Measurements from ENCODE around the gene HECTD4. TPM values are rescaled to one million over a fixed set of nuclear protein-coding genes. Genes with fewer than 3 reads are reported as not detected.

The HECTD4 gene
- total RNA-seq, 2 donors from 2014 or later: 50.6 to 73.4 TPM

- intact Hi-C loops (cut with DNase I): no loop called here
Observed at GRCh38 chr12:112288638-112289037, 93.6 kb downstream of the HECTD4 start.

GRCh38 chr12:112285600-112286401 lies 96.4 kb downstream of the HECTD4 start:
- 69% methylated on average over 5 of the region's 5 CpGs for WGBS
- TF ChIP-seq POLR2A (IDR thresholded peaks at IDR 0.05): no peak
- no peak overlapping the region for H3K4me3 ChIP-seq
- intact Hi-C loops (cut with DNase I): no loop called here
- no peak for DNase-seq (ENCODE audit: low spot score)
- H3K36me3 ChIP-seq: no peaks in the 10 kb centered on the region
- H3K9me3 ChIP-seq: no peaks in the 10 kb centered on the region
- no peaks in the 10 kb centered on the region for H3K4me1 ChIP-seq (replicated peaks)
- no peak overlapping the region for H3K27ac ChIP-seq
- H3K27me3 ChIP-seq (replicated peaks; ENCODE audit: insufficient read depth): no peaks in the 10 kb centered on the region

More at GRCh38 chr12:112288638-112289037, 93.6 kb downstream of the HECTD4 start:
- Histone ChIP-seq H3K4me3 (no peak overlapping the region), H3K27me3 (replicated peaks; ENCODE audit: insufficient read depth) (no peaks in the 10 kb centered on the region), H3K27ac (no peak overlapping the region), H3K36me3 (no peaks in the 10 kb centered on the region), H3K9me3 (no peaks in the 10 kb centered on the region), H3K4me1 (replicated peaks) (no peaks in the 10 kb centered on the region)
- WGBS: 100% methylated on average over 1 of the region's 1 CpG
- no peak for DNase-seq (ENCODE audit: low spot score)
- TF ChIP-seq CTCF (IDR thresholded peaks at IDR 0.05): no peak
- no peak for TF ChIP-seq POLR2AphosphoS5 (IDR thresholded peaks at IDR 0.05)

- Histone ChIP-seq H3K9me3 (no peaks in the 10 kb centered on the region), H3K4me1 (replicated peaks) (no peaks in the 10 kb centered on the region), H3K27me3 (replicated peaks; ENCODE audit: insufficient read depth) (no peaks in the 10 kb centered on the region), H3K4me3 (no peak overlapping the region), H3K36me3 (no peaks in the 10 kb centered on the region), H3K27ac (peak overlapping the region in 1 of 2 donors; percentile 3)
- TF ChIP-seq CTCF (IDR thresholded peaks at IDR 0.05): no peak
- no peak for DNase-seq (ENCODE audit: low spot score)
- intact Hi-C loops (cut with DNase I): no loop called here
- WGBS: 30% methylated on average over 2 of the region's 2 CpGs
Observed at GRCh38 chr12:112283546-112283945, 98.7 kb downstream of the HECTD4 start.

- intact Hi-C loops (cut with DNase I): no loop called here
- H3K27me3 ChIP-seq (replicated peaks; ENCODE audit: insufficient read depth): no peaks in the 10 kb centered on the region
- no peak overlapping the region for H3K4me3 ChIP-seq
- 45% methylated on average over 8 of the region's 8 CpGs for WGBS
- no peaks in the 10 kb centered on the region for H3K4me1 ChIP-seq (replicated peaks)
- H3K27ac ChIP-seq: peak overlapping the region in 1 of 2 donors; percentile 3
- no peaks in the 10 kb centered on the region for H3K36me3 ChIP-seq
- no peaks in the 10 kb centered on the region for H3K9me3 ChIP-seq
- no peak for TF ChIP-seq POLR2A (IDR thresholded peaks at IDR 0.05)
- TF ChIP-seq POLR2AphosphoS5 (IDR thresholded peaks at IDR 0.05): no peak
- TF ChIP-seq CTCF (IDR thresholded peaks at IDR 0.05): no peak
- no peak for DNase-seq (ENCODE audit: low spot score)
Observed at GRCh38 chr12:112282920-112283319, 99.3 kb downstream of the HECTD4 start.

- no peak overlapping the region for H3K27ac ChIP-seq
- intact Hi-C loops (cut with DNase I): no loop called here
- TF ChIP-seq POLR2A (IDR thresholded peaks at IDR 0.05) (no peak), POLR2AphosphoS5 (IDR thresholded peaks at IDR 0.05) (no peak), CTCF (IDR thresholded peaks at IDR 0.05) (no peak)
- no peaks in the 10 kb centered on the region for H3K4me1 ChIP-seq (replicated peaks)
- H3K27me3 ChIP-seq (replicated peaks; ENCODE audit: insufficient read depth): no peaks in the 10 kb centered on the region
- H3K9me3 ChIP-seq: no peaks in the 10 kb centered on the region
- WGBS: 85% methylated on average over 3 of the region's 3 CpGs
- H3K36me3 ChIP-seq: no peaks in the 10 kb centered on the region
- no peak for DNase-seq (ENCODE audit: low spot score)
- no peak overlapping the region for H3K4me3 ChIP-seq
Observed at GRCh38 chr12:112275836-112276235, 106.4 kb downstream of the HECTD4 start.
